T-helper 2 cell (primary cell): Measurements from ENCODE around the gene RCAN1.
"Not testable (repeated sequence)": the region's sequence is repeated elsewhere in the genome, so short reads cannot be mapped to it uniquely, and the experiment has no call there.

Source experiments
- DNase-seq, 5 experiments: peaks; one replicate each; pipeline versions ENCODE4 v3.0.0 to v3.0.0-alpha.2; 2012 to 2022

Gene RCAN1

DNA sequence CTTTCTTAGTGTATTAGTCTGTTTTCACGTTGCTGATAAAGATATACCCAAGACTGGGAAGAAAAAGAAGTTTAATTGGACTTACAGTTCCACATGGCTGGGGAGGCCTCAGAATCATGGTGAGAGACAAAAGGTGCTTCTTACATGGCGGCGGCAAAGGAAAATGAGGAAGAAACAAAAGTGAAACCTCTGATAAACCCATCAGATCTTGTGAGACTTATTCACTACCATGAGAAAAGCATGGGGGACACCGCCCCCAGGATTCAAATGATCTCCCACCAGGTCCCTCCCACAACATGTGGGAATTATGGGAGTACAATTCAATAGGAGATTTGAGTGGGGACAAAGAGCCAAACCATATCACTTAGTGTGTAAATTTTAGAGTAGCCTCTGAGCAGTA lies 46.1 kb downstream of the RCAN1 start:
- DNase-seq = not testable (repeated sequence)

DNA sequence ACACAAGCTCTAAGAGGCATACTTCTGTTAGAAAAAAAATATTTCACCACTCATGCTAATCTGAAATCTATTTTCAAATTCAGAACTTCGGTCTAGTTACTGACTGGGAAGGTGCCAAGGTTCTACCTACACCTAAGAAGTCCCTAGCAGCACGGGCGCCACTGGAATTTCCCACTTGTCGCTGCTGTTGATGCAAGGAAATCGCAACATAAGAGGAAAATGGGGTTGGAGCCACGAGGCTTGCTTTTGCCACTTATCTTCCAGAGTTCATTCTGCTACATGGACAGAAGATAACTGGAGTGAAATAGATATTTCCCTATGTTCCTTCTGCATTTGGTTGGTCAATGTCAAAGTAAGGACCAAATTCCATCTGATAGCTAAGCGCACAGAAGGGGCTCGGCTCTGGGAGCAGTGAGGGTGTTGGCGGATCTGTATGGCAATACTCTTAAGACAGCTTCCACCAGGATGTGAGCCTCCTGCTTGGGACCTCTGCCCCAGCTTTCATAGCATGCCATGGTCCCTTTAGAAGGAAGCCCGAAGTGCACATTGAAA lies 47.2 kb downstream of the RCAN1 start:
- DNase-seq = no peak

GRCh38 chr21:34565238-34565637 lies 49.7 kb downstream of the RCAN1 start:
- DNase-seq = no peak

DNA sequence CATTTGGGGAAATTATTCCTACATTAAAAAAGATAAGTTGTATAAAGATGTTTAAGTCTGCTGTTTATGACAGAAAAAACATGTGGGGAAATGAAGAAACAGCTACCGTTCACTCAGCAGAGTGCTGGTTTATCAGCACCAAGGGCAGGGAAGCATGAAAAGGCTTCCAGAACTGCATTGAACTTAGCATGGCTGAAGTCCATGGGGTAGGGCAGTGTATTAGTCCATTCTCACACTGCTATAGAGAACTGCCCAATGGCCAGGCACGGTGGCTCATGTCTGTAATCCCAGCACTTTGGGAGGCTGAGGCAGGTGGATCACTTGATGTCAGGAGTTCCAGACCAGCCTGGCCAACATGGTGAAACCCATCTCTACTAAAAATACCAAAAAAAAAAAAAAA lies 51.5 kb downstream of the RCAN1 start:
- not testable (repeated sequence) for DNase-seq

- DNase-seq = no peak
Observed at GRCh38 chr21:34561806-34562205, 53.1 kb downstream of the RCAN1 start.

- no peak for DNase-seq
Observed at GRCh38 chr21:34560609-34561008, 54.3 kb downstream of the RCAN1 start.

GRCh38 chr21:34560021-34560420 lies 54.9 kb downstream of the RCAN1 start:
- DNase-seq = no peak

DNA sequence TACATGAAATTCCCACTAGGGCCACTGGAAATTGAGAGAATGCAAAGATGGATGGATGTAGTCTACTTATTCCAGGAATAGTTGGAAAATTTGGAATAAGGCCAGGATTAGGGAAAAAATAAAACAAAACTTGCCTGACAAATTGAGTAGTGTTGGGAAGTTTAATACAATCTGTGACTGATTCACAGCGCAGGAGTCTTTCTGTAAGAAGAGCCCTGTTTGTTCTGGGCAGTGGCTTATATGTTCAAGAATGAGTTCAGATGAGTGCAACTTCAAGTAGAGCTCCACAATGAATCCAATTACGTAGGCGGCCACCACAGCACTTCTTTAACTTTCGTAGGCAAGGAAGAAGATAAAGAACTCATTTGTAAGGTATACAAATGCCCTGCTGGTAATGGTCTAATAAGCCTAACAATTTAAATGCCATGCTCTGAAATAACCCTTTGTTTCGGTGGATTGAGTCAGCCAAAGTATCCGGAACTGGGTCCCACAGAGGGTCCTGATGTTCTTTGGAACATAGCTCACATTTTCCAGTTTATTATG lies 55.8 kb downstream of the RCAN1 start:
- DNase-seq = no peak

DNA sequence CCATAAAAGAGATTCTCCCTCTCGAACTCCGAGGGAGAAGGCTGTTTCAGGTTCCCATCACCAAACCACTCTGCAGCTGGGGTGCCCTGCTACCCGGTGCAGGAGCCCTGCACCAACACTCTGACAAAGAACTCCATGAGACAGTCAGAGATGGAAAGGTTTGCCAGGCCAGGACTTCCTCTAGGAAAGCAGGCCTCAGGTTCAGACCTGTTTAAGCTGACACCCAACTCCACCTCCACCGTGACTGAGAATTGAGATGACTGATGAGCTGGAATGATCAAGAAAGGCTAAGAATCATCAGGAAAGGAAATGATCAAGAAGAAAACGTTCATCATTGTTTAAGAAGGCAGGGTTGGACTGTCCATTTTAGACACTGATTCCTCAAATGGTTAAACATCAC lies 56.7 kb downstream of the RCAN1 start:
- no peak for DNase-seq

GRCh38 chr21:34557261-34557660 lies 57.7 kb downstream of the RCAN1 start:
- DNase-seq = no peak

DNA sequence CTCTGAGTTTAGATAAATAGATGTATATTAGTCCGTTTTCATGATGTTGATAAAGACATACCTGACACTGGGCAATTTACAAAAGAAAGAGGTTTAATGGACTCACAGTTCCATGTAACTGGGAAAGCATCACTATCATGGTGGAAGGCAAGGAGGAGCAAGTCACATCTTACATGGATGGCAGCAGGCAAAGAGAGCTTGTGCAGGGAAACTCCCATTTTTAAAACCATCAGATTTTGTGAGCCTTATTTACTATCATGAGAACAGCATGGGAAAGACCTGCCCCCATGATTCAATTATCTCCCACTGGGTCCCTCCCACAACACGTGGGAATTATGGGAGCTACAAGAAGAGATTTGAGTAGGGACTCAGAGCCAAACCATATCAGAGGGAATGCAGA lies 60.2 kb downstream of the RCAN1 start:
- not testable (repeated sequence) for DNase-seq

DNA sequence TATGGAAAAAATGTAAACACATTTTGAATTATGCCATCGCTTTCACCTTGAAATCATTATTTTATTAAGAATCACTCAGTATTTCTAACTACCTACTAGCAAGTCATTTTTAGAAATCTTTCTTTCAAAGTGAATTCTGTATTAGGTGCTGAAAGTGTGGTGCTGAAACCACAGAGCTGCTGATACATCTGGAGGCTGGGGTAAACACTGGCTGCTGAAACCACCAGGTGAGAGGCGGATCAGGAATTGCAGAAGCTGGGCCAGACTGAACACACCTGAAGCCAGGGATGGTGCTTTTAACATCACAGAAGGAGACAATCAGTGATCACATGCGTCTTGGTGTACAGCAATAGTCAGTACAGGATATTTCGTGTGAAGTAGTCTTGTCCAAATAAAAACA lies 60.7 kb downstream of the RCAN1 start:
- DNase-seq = no peak

- DNase-seq = no peak
Observed at GRCh38 chr21:34553151-34553952, 61.6 kb downstream of the RCAN1 start.

DNA sequence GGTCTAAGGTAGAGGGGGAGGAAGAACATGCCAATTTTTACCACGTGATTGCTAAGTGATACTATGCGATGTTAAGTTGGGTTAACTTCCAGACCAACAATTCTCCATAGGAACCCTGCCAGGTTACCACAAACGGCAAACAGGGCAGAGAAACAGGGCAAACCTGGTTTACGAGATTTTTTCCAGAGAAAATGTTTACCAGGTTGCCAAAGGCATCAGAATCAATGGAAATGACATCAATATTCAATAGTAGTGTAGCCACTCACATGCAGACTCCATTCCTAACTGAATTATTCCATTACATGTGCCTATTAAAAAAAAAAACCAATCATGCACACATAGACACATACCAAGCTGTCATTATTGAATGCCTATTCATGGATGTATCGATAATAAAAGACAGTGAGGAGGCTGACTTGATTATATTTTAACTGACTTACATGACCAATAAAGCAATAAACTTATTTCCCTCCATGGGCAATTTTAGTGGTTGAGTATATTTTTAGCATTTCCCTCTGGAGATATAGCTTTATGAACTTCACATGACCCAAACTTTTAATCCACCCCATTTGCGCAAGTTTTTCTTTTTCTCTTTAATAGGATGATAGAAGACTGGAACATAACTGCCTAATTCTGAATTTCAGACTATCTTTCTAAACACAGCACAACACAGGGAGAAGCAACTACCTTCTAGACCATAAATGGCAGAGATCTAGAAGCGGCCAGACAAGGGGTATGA lies 62.4 kb downstream of the RCAN1 start:
- no peak for DNase-seq

DNA sequence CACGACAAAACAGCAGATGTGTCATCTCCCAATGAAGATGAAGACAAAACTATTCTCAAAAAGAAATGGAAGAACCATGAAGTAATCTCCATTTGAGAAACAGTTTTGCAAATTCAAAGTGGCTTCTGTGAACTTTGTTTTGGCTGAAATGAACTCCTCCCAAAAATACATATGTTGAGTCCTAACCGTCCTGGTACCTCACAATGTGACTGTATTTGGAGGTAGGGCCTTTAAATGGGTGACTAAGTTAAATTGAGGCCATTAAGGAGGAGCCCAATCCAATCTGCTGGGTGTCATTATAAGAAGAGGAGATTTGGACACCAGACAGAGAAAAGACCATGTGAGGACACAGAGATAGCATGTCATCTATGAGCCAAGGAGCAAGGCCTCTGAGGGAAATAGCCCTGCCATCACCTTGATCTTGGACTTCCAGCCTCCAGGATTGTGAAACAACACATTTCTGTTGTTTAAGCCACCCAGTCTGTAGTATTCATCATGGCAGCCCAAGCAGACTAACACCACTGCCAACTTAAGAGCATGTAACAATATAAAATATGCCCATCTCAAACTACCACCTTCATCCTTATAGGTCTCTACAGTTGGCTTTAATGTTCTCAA lies 64.6 kb downstream of the RCAN1 start:
- DNase-seq = no peak

DNA sequence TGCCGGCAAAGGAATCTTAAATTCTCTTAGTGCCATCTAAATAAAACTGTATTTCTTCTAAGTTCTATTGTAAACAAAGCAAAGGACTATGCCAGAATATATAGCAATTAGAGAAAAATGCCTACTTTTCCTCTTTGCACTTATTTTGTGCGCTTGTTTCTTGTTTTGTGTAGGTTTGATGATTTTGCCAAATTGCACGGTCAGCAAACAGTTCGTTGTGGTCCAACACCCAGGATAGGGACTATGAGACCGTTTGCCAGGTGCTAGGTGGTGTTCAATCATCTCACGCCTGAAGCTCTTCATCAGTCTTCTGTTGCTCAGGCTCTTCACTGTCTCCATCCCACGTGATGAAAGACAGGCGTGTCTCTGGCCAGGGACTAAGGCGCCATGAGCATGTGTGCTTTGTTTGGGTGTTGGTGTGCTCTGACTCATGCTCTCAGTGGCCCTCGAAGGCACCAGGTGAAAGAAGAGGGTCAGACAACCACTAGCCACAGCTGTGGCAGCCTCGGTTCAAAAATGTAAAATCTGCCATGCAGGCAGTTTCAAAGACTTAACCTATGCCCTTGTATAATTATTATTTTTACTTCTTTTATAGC lies 66.0 kb downstream of the RCAN1 start:
- DNase-seq = no peak

GRCh38 chr21:34546542-34546941 lies 68.4 kb downstream of the RCAN1 start:
- no peak for DNase-seq

DNA sequence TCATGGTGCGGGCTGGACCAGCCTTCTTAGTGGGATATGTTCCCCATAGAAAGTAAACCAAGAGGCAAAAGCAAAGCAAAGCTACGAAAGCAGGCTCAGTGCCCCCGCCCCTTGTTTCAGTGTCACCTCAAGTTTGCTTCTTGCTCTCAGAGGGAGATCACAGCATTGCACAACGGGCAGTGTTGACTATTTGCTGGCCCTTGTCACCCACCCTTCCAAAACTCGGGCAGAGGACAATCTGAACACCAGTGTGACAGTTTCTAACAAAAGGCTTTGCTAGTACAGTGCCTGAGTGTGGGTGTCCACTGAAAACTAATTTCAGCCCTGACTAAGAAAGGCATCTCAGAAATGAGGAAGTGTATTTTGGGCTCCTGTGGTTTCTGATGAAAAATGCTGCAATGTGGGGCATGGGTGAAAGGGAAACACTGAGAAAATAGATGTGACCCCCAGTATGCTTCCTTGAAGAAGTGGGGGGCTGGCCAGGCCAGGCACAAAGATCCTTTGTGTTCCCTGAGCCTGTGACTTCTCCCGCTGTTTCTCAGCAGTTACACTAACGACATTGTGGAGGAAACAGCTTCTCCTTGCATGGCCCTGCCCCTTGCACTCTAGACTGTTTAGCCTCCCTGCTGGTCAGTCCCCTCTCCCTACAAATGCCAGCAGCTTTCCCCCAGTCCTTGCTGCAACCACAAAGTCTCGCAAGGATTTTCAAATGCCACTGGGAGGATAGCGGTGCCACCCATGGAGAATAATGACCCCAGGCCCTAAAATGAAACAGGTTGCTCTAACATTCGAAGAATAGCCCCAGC lies 69.6 kb downstream of the RCAN1 start:
- DNase-seq = peak in 1 of 5 experiments; percentile 24

- DNase-seq = peak in 4 of 5 experiments; percentile 7 to 72 (median 17)
Observed at GRCh38 chr21:34544032-34544496, 70.8 kb downstream of the RCAN1 start.

GRCh38 chr21:34543017-34543416 lies 71.9 kb downstream of the RCAN1 start:
- DNase-seq = no peak

DNA sequence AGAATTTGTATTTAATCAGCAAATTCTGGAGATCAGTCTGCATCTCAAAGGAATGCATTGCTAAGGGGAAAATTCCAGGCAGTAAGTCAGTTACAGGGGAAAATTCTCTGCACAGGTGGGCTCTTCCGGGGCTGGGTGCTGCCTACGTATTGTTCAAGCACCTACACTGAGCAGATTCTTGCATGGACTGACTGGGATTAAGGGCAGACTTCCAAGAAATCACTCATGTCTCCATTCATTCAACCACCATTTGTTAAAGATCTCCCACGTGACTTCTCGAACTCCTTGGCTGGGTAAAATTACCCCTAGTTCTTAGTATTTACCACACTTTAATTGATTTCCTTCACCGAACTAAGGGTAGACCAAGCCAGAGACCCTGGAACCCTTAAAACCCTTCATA lies 74.7 kb downstream of the RCAN1 start:
- no peak for DNase-seq

DNA sequence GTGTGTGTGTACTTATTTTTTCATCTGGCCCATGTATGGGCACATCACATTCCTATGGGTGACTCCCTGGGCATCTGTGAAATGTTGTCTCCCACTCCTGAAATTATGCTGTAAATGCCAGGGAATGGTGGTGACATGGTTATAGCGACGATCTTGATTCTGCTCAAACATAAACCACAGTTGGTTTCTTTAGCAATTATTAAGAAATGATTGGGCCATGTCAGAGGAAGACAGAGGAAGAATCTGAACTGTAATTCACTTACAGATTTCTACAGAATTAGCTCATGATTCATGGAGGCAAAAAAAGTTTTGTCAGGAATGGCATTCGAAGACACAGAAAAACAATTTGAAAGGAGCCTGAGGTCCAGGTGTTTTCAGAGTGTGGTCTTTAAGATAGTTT lies 77.1 kb downstream of the RCAN1 start:
- DNase-seq = no peak
